ENCODE measurements around the gene TBX5.

- TF ChIP-seq CTCF (IDR thresholded peaks at IDR 0.05; ENCODE audit: borderline replicate concordance, extremely low read depth, low read length, poor library complexity, severe bottlenecking) (no peak), EZH2 (IDR thresholded peaks at IDR 0.05; ENCODE audit: borderline replicate concordance, low read depth, low read length, severe bottlenecking) (no peak)
These were observed 87.0 kb downstream of the TBX5 start for GRCh38 chr12:114318984-114319383.
